SW480 (cell line): ENCODE measurements around the gene DHRS9.
"Not testable (repeated sequence)": the region's sequence is repeated elsewhere in the genome, so short reads cannot be mapped to it uniquely, and the experiment has no call there.

ENCODE experiments used
- DNase-seq: peaks from one replicate; pipeline ENCODE4 v3.0.0-alpha.2; 2016; ENCODE audit warnings: low spot score

DHRS9 gene

DNA sequence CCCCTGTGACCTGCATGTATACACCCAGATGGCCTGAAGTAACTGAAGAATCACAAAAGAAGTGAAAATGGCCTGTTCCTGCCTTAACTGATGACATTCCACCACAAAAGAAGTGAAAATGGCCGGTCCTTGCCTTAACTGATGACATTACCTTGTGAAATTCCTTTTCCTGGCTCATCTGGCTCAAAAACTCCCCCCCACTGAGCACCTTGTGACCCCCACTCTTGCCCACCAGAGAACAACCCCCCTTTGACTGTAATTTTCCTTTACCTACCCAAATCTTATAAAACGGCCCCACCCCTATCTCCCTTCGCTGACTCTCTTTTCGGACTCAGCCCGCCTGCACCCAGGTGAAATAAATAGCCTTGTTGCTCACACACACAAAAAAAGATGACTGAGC, 67.1 kb downstream of the DHRS9 start:
- not testable (repeated sequence) for DNase-seq

DNA sequence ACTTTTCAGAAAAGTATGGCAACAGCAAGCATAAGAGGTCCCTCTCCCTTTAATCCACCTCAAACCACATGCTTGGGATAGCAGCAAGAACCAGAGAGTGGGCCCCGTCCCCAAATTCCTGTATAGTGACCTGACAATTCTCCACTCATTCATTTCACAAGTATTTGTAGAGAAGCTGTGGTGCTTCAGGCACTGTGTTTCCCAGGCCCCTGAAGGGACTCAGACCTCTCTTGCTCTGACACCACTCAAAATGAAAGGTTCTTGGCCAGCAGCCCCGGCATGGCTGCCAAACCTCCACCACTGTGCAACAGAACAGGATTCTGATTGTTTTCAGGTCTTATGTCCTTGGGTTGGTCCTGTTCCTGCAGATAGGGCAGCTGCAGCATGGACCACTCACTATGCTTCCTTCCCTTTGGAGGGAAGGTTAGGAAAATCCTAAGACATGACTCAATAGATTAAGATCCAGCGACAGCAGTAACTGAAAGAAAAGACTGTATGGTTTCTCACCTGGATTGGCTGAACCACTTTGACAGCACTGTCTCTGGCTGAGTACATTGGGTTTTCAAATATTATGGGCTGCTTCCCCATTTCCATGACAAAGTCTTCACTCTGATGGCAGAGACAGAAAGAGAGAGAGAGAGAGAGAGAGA, 67.6 kb downstream of the DHRS9 start:
- DNase-seq, result no peak

DNA sequence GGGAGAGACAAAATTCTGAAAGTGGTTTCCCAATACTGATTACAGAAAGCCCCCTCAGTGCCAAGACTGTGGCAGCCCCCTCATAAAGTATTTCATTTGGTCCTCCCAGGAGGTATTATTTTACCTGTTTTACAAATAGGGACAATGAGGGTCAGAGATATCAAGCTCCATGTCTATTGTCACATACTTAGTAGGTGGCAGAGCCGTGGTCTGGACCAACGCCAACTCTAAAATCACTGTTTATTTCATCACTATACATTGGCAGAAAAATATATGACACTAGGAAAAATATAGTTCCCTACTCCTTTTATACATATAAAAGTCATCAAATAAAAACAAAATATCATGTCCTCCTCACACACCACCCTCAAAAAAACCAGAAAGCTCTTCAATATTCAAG, 68.6 kb downstream of the DHRS9 start:
- no peak for DNase-seq

DNA sequence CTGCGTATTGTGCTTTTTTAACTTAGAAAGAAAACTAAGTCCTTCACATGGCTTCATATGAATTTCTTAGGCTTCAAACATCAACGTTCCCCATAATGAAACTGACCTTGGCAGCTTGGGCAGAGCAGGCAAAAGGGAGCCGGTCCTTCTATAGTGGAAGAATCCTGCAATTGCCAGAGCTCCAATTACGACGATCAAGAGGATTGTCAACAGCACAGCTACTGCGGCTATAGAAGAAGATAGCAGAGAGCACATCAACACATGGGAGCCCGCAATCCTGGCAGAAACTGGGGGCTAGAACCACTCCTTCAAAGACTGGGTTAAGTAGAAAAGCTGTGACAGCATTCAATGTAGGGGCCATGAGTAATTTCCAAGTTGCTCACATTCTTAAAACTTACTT, 69.8 kb downstream of the DHRS9 start:
- DNase-seq, result no peak

DNA sequence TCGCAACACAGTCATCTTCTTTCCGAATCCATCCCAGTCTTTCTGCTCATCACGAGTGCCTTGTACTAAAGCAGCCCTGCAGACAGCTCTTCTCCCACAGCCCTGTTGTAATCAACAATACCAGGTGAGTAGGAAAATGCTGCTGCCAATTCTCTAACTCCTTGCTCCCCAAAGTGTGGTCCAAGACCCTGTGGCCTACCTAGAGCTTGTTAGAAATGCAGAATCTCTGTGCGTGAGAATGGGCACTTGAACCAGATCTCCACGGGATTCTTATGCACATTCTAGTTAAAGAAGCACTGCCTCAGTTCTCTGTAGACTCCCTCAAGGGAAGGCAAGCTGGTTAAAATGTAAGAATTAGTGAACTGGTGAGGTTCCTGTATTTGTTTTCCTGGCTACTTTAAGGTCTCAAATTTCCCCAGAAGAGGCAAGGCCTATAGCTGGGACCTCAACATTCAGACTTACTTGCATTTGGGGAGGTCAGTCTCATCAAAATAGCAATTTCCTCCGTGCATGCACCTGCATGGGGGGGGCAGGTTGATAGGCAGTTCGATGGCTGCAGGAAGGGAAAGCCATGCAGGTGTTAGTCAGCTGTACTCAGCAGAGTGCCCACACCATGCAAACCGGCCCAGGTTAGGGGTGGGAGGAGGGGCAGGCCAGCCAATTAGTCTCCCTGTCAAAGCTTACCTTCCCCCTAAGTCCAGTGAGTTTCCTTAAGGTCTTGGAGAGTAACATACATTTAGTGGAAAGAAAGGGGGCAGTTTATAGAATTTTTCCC, 70.8 kb downstream of the DHRS9 start:
- DNase-seq, result no peak

DNA sequence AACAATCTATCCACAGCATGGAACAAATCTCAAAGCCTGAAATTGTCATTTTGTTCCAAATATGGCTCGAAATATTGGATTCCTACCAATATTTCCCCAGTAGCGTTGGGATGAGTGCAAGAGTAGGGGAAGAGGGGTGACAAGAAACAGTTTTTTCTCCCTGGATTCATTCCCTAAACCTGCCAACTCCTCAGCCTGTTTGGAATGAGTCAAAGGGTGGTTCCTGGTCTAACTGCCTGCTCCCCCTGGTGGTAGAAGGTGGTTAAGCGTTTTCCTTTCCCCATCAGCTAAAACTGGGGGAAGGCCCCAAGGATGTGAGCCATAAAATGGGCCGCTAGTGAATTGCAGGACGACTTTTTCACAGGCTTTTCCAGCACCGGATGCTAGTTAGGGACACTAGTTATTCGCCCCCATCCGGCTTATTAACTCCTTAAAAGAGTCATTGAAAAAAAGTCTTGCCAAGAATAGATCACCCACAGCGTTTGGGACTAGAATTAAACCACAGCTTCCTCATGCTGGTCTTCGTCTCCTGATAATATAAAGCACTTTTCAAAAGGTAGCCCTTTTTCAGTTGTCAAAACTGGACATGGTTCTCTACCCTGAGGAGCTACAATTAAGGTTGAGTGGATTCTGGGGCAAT, 72.5 kb downstream of the DHRS9 start:
- DNase-seq, result peak; percentile 46

DNA sequence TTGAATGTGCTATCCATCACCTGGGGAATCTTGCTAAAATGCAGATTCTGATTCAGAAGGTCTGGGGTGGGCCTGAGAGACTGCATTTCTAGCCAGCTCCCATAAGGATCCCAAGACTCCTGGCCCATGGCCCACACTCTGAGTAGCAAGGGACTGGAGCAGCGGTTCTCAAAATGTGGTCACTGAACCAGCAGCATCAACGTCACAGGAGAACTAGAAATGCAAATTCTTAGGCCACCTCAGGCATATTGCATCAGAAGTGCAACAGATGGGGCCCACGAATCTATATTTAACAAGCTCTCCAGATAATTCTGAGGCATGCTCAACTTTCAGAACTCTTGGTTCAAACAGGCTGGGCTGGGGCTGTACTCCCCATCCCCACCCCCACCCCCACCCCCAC, 74.6 kb downstream of the DHRS9 start:
- no peak for DNase-seq
